HEK293 (cell line): Measurements from ENCODE around the gene CACNA1D.

Experiments
- CTCF ChIA-PET: fragments of 350-600 bp; formaldehyde crosslinking; extraction: SDS; loops from one replicate; lab custom pipeline; 2021; ENCODE audit warnings: antibody characterized with exemption; lab: Yijun Ruan, JAX
- POLR2A ChIA-PET: fragments of 300-600 bp; formaldehyde crosslinking; extraction: SDS; loops from one replicate; lab custom pipeline; 2020; ENCODE audit warnings: antibody characterized with exemption, inconsistent platforms; lab: Yijun Ruan, JAX
- H3K27ac ChIP-seq: fragments of 200-500 bp; sonication (Bioruptor generic); 2 replicates; pipeline ENCODE4 v1.5.1; 2014; ENCODE audit warnings: low read depth, low read length, control low read depth, inconsistent platforms; ENCODE audit errors: extremely low read depth
- H3K36me3 ChIP-seq, 2 experiments: fragments of 200-500 bp in 1 of 2; sonication (Bioruptor generic) in 1 of 2; 1 replicate in 1 of 2; 2 replicates in 1 of 2; pipeline ENCODE4 v1.5.1; 2014 to 2017; ENCODE audit warnings: inconsistent platforms in 2 of 2, low read length in 2 of 2; ENCODE audit not compliant: control insufficient read depth in 2 of 2, insufficient read depth in 1 of 2
- H3K4me1 ChIP-seq: fragments of 200-500 bp; sonication (Bioruptor generic); 2 replicates; pipeline ENCODE4 v1.5.1; 2014; ENCODE audit warnings: mild to moderate bottlenecking, low read length, inconsistent platforms; ENCODE audit not compliant: control insufficient read depth, insufficient read depth
- H3K4me3 ChIP-seq: 2 replicates; pipeline ENCODE4 v1.5.1; 2011; ENCODE audit warnings: low read depth, mild to moderate bottlenecking, control low read depth, low read length, moderate library complexity
- H3K9me3 ChIP-seq: fragments of 200-500 bp; sonication (Bioruptor generic); 2 replicates; pipeline ENCODE4 v1.5.1; 2014; ENCODE audit warnings: low read depth, low read length, inconsistent platforms; ENCODE audit not compliant: control insufficient read depth, insufficient read depth
- HOXD13 ChIP-seq: sonication (generic); formaldehyde crosslinking; IDR thresholded peaks from 2 replicates; pipeline ENCODE4 v1.8.0; 2022; ENCODE audit warnings: missing genetic modification reagents, borderline replicate concordance
- KLF1 ChIP-seq: fragments of 450-650 bp; formaldehyde crosslinking; IDR thresholded peaks from 2 replicates; pipeline ENCODE4 v1.5.1; 2016; ENCODE audit warnings: missing biosample characterization, missing genetic modification characterization
- SCRT2 ChIP-seq: fragments of 450-650 bp; formaldehyde crosslinking; IDR thresholded peaks from 2 replicates; pipeline ENCODE4 v1.5.1; 2016; ENCODE audit warnings: missing biosample characterization, missing genetic modification characterization
- YY2 ChIP-seq: fragments of 450-650 bp; formaldehyde crosslinking; IDR thresholded peaks from 2 replicates; pipeline ENCODE4 v1.5.1; 2016; ENCODE audit warnings: missing biosample characterization, missing genetic modification characterization
- ZBTB17 ChIP-seq: fragments of 450-650 bp; formaldehyde crosslinking; IDR thresholded peaks from 2 replicates; pipeline ENCODE4 v1.5.1; 2016; ENCODE audit warnings: missing biosample characterization, missing genetic modification characterization
- ZBTB48 ChIP-seq: fragments of 450-650 bp; formaldehyde crosslinking; IDR thresholded peaks from 2 replicates; pipeline ENCODE4 v1.5.1; 2016; ENCODE audit warnings: missing biosample characterization, missing genetic modification characterization
- ZFP3 ChIP-seq: fragments of 450-650 bp; formaldehyde crosslinking; IDR thresholded peaks from 2 replicates; pipeline ENCODE4 v1.5.1; 2016; ENCODE audit warnings: low read depth, missing biosample characterization, missing genetic modification characterization
- ZFP69B ChIP-seq: fragments of 450-650 bp; formaldehyde crosslinking; IDR thresholded peaks from 2 replicates; pipeline ENCODE4 v1.5.1; 2016; ENCODE audit warnings: missing biosample characterization, missing genetic modification characterization
- ZNF19 ChIP-seq: fragments of 450-650 bp; formaldehyde crosslinking; IDR thresholded peaks from 2 replicates; pipeline ENCODE4; 2016; ENCODE audit warnings: missing biosample characterization, missing genetic modification characterization, low read depth
- ZNF433 ChIP-seq: fragments of 450-650 bp; formaldehyde crosslinking; IDR thresholded peaks from 2 replicates; pipeline ENCODE4 v1.5.1; 2016; ENCODE audit warnings: missing biosample characterization, missing genetic modification characterization, low read depth
- ZNF473 ChIP-seq: fragments of 450-650 bp; formaldehyde crosslinking; IDR thresholded peaks from 2 replicates; pipeline ENCODE4 v1.5.1; 2017; ENCODE audit warnings: missing biosample characterization, missing genetic modification characterization
- ZNF558 ChIP-seq: fragments of 450-650 bp; formaldehyde crosslinking; IDR thresholded peaks from 2 replicates; pipeline ENCODE4 v1.5.1; 2016; ENCODE audit warnings: missing biosample characterization, missing genetic modification characterization
- ZNF621 ChIP-seq: fragments of 450-650 bp; formaldehyde crosslinking; IDR thresholded peaks from 2 replicates; pipeline ENCODE4 v1.5.1; 2017; ENCODE audit warnings: missing biosample characterization, missing genetic modification characterization
- ZNF629 ChIP-seq: fragments of 450-650 bp; formaldehyde crosslinking; IDR thresholded peaks from 2 replicates; pipeline ENCODE4 v1.5.1; 2017; ENCODE audit warnings: missing biosample characterization, missing genetic modification characterization
- ZNF645 ChIP-seq: fragments of 450-650 bp; formaldehyde crosslinking; IDR thresholded peaks from 2 replicates; pipeline ENCODE4; 2016; ENCODE audit warnings: missing biosample characterization, missing genetic modification characterization
- ZNF692 ChIP-seq: fragments of 450-650 bp; formaldehyde crosslinking; IDR thresholded peaks from 2 replicates; pipeline ENCODE4 v1.5.1; 2016; ENCODE audit warnings: missing biosample characterization, missing genetic modification characterization
- ZNF777 ChIP-seq: fragments of 450-650 bp; formaldehyde crosslinking; IDR thresholded peaks from 2 replicates; pipeline ENCODE4 v1.5.1; 2017; ENCODE audit warnings: missing biosample characterization, missing genetic modification characterization, borderline replicate concordance
- ZNF785 ChIP-seq: fragments of 450-650 bp; formaldehyde crosslinking; IDR thresholded peaks from 2 replicates; pipeline ENCODE4 v1.5.1; 2016; ENCODE audit warnings: missing biosample characterization, missing genetic modification characterization
- ZNF837 ChIP-seq: fragments of 450-650 bp; formaldehyde crosslinking; IDR thresholded peaks from 2 replicates; pipeline ENCODE4 v1.5.1; 2016; ENCODE audit warnings: missing biosample characterization, missing genetic modification characterization
- ZNF843 ChIP-seq: fragments of 450-650 bp; formaldehyde crosslinking; IDR thresholded peaks from 2 replicates; pipeline ENCODE4 v1.5.1; 2016; ENCODE audit warnings: missing biosample characterization, missing genetic modification characterization
- TF ChIP-seq, protein P1 (sequence below): fragments of 450-650 bp; formaldehyde crosslinking; IDR thresholded peaks from 2 replicates; pipeline ENCODE4 v1.5.1; 2017; ENCODE audit warnings: missing biosample characterization, missing genetic modification characterization
- TF ChIP-seq, protein P2 (sequence below): fragments of 450-650 bp; formaldehyde crosslinking; IDR thresholded peaks from 2 replicates; pipeline ENCODE4 v1.5.0; 2017; ENCODE audit warnings: missing biosample characterization, missing genetic modification characterization, borderline replicate concordance
- TF ChIP-seq, protein P3 (sequence below): fragments of 450-650 bp; formaldehyde crosslinking; IDR thresholded peaks from 2 replicates; pipeline ENCODE4 v1.5.1; 2016; ENCODE audit warnings: missing biosample characterization, missing genetic modification characterization

Gene CACNA1D

GRCh38 chr3:53811143-53811927 lies 316.9 kb downstream of the CACNA1D start:
- TF ChIP-seq ZNF645 (no peak), ZNF837 (tag by site-specific recombination) (no peak), ZFP3 (tag by site-specific recombination) (no peak), YY2 (no peak)
- CTCF ChIA-PET = interaction anchor here (0.6 kb wide), 1 partner anchor 78 kb away, joined by 3 read pairs; no protein-coding TSS in a partner anchor
- peaks cover 0 to 4% of the 10 kb centered on the region in 2 experiments; a peak in 1 of 3 replicates for H3K36me3 ChIP-seq
- H3K27ac ChIP-seq = no peak overlapping the region
- H3K9me3 ChIP-seq = no peaks in the 10 kb centered on the region
- POLR2A ChIA-PET = no interaction called here
- no peaks in the 10 kb centered on the region for H3K4me1 ChIP-seq
- H3K4me3 ChIP-seq = no peak overlapping the region

DNA sequence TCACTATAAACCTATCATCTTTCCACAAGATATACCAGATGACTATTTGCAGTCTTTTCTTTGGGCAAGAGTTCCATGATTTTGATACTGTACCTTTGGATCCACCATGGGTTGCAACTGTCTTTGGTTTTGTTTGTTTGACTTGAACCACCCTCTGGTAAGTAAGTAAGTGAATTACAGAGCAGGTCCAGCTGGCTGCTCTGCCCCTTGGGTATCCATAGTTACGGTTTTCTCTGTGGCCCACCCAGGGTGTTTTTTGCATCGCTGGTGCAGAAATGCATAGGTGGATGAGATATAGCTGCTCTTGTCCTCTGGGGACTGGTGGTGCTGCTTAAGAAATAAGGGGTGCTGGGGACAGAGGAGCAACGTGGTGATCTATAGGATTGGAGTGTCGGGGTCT lies 318.0 kb downstream of the CACNA1D start:
- Histone ChIP-seq H3K9me3 (no peaks in the 10 kb centered on the region), H3K4me3 (no peak overlapping the region), H3K27ac (no peak overlapping the region), H3K36me3 (peaks cover 0 to 13% of the 10 kb centered on the region in 2 experiments; a peak in 1 of 3 replicates), H3K4me1 (no peaks in the 10 kb centered on the region)
- CTCF ChIA-PET = no interaction called here
- no peak for TF ChIP-seq ZNF433
- TF ChIP-seq, protein P1, sequence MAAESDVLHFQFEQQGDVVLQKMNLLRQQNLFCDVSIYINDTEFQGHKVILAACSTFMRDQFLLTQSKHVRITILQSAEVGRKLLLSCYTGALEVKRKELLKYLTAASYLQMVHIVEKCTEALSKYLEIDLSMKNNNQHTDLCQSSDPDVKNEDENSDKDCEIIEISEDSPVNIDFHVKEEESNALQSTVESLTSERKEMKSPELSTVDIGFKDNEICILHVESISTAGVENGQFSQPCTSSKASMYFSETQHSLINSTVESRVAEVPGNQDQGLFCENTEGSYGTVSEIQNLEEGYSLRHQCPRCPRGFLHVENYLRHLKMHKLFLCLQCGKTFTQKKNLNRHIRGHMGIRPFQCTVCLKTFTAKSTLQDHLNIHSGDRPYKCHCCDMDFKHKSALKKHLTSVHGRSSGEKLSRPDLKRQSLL (tag by site-specific recombination) = no peak
- TF ChIP-seq HOXD13 (CRISPR knock-in tag) = no peak
- TF ChIP-seq ZBTB48 (tag by site-specific recombination) = no peak
- TF ChIP-seq KLF1 (tag by site-specific recombination) = no peak
- no peak for TF ChIP-seq ZNF777 (tag by site-specific recombination)
- TF ChIP-seq ZBTB17 (tag by site-specific recombination) = no peak
- no peak for TF ChIP-seq ZNF19
- no peak for TF ChIP-seq ZNF692 (tag by site-specific recombination)
- TF ChIP-seq ZNF473 (tag by site-specific recombination) = no peak
- TF ChIP-seq SCRT2 (tag by site-specific recombination) = no peak
- TF ChIP-seq, protein P2, sequence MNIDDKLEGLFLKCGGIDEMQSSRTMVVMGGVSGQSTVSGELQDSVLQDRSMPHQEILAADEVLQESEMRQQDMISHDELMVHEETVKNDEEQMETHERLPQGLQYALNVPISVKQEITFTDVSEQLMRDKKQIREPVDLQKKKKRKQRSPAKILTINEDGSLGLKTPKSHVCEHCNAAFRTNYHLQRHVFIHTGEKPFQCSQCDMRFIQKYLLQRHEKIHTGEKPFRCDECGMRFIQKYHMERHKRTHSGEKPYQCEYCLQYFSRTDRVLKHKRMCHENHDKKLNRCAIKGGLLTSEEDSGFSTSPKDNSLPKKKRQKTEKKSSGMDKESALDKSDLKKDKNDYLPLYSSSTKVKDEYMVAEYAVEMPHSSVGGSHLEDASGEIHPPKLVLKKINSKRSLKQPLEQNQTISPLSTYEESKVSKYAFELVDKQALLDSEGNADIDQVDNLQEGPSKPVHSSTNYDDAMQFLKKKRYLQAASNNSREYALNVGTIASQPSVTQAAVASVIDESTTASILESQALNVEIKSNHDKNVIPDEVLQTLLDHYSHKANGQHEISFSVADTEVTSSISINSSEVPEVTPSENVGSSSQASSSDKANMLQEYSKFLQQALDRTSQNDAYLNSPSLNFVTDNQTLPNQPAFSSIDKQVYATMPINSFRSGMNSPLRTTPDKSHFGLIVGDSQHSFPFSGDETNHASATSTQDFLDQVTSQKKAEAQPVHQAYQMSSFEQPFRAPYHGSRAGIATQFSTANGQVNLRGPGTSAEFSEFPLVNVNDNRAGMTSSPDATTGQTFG = no peak
- TF ChIP-seq, protein P3, sequence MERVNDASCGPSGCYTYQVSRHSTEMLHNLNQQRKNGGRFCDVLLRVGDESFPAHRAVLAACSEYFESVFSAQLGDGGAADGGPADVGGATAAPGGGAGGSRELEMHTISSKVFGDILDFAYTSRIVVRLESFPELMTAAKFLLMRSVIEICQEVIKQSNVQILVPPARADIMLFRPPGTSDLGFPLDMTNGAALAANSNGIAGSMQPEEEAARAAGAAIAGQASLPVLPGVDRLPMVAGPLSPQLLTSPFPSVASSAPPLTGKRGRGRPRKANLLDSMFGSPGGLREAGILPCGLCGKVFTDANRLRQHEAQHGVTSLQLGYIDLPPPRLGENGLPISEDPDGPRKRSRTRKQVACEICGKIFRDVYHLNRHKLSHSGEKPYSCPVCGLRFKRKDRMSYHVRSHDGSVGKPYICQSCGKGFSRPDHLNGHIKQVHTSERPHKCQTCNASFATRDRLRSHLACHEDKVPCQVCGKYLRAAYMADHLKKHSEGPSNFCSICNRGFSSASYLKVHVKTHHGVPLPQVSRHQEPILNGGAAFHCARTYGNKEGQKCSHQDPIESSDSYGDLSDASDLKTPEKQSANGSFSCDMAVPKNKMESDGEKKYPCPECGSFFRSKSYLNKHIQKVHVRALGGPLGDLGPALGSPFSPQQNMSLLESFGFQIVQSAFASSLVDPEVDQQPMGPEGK (tag by site-specific recombination) = no peak
- no peak for TF ChIP-seq ZFP69B (tag by site-specific recombination)
- TF ChIP-seq ZNF843 (tag by site-specific recombination) = no peak
- no peak for TF ChIP-seq ZNF785 (tag by site-specific recombination)
- TF ChIP-seq ZNF558 = no peak
- TF ChIP-seq ZNF629 (tag by site-specific recombination) = no peak
- TF ChIP-seq ZNF621 = no peak
- TF ChIP-seq, all 188 proteins: peak for 0
- POLR2A ChIA-PET = no interaction called here
